GM15510 (cell line): ENCODE data around the gene POLA2.

Experiments
- POLR2A ChIP-seq: IDR thresholded peaks from 3 replicates; pipeline ENCODE4 v1.6.1; 2011; ENCODE audit warnings: borderline replicate concordance; ENCODE audit not compliant: insufficient read length; ENCODE audit errors: extremely low read depth

Gene POLA2

GRCh38 chr11:65329478-65329877, 67.7 kb downstream of the POLA2 start:
- no peak for TF ChIP-seq POLR2A

DNA sequence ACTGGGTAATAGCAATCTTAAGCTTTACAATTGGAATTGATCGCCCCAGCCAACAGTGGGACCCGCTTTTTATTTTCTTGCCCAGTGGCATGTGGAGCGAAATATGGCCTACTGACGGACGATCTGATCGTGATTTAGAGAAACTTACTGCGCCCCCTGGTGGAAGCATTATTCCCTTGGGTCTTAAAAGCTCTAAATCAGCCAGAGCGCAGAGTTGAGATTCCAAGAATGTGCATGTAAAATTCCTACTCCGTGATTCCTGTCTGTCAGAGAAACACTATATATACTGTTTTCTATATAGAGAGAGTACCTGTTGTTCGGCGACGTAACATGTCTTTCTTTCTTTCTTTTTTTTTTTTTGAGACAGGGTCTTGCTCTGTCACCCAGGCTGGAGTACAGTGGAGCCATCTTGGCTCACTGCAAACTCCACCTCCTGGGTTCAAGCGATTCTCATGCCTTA, 68.2 kb downstream of the POLA2 start:
- TF ChIP-seq POLR2A = no peak

- no peak for TF ChIP-seq POLR2A
These were observed 68.8 kb downstream of the POLA2 start for GRCh38 chr11:65330544-65330943.

GRCh38 chr11:65334696-65335295, 73.0 kb downstream of the POLA2 start:
- TF ChIP-seq POLR2A = no peak

- no peak for TF ChIP-seq POLR2A
These were observed 76.9 kb downstream of the POLA2 start for GRCh38 chr11:65338676-65339075.

DNA sequence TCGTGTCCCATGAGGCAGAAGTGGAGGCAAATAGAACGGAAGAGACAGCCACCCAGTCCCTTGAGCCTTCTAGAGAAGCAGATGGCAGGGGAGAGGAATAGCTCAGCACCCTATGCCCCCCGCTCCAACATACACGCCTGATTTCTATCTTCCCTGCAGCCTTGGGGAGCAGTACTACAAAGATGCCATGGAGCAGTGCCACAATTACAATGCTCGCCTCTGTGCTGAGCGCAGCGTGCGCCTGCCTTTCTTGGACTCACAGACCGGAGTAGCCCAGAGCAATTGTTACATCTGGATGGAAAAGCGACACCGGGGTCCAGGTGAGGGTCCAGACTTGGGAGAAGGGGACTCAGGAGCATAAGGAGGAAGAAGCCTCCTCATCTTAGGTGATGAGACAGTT, 78.5 kb downstream of the POLA2 start:
- TF ChIP-seq POLR2A = no peak

- TF ChIP-seq POLR2A = no peak
These were observed 80.1 kb downstream of the POLA2 start for GRCh38 chr11:65341856-65342255.
